ENCODE results near the gene ST3GAL3.
A peak's percentile ranks its signal among the peaks of the same experiment; 100 is the strongest.

ST3GAL3 gene

GRCh38 chr1:43944860-43945259 is 237.5 kb downstream of the ST3GAL3 start:
- DNase-seq: no peak

DNA sequence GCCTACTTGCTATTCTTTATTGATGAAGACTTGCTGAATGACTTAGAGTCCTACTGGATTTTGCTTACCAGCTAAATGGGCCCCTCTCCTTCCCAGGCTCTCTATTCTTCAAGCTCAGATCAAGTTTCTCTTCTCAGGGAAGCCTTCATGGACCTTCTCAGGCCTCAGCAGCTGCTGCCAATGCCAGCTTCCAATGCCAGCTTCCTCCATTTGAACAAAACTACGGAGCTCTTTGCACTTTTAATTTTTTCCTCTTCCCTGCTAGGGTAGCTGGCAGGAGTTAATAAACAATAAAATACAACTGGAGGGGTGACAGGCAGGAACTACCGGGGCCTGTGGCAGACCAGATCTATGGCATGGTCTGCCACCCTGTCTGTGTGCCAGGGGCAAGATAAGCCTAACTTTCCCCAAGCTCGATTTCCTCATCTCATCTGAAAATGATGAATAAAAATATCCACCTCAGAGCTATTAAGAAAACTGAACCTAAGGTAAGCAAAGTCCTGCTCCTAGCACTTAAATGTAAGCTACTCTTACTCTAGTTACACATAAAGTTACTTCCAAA is 238.4 kb downstream of the ST3GAL3 start:
- DNase-seq: no peak

DNA sequence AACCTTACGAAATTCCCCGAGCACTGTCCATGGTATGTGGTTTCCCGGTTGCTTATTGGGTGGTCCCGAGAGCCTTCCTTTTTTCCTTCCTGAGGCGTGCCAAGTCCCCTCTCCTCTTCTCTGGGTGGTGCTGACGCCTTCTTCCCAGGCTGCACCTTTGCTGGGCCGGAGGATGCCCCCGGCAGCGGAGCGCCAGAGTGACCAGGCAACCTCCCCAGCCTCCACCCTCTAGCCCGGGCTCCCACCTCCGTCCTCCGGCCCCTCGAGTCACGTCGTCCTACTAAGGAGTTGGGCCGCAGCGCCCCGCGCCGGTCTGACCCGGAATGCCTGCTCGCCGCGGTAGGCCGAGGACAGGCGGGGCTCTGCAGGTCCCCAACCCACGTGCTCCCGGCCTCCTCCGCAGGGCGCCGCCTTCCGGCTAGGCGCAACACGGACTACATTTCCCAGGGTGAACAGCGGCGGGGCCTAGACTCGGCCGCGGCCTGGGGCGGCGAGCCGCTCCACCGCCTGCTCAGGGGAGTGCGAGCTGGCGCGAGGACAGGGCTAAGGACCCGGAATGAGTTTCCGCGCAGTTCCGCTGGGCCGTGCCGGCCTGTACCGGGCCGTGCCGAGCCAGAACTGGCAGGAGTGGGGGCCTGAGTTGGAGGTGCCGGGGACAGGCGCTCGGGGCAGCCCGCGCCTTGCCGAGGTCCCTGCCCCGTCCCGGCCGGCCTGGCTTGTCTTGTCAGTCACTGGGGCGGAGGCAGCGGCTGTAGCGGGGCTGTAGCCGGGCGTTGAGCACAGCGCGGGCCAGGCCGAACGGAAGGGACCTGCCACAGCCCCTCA is 239.1 kb downstream of the ST3GAL3 start, which contains the start of gene IPO13:
Gene IPO13, plus strand, starts transcription at position 715 of the 825 bp plus-strand sequence. CDS start 651 bp downstream, outside the sequence.
- DNase-seq: peak; percentile 95

DNA sequence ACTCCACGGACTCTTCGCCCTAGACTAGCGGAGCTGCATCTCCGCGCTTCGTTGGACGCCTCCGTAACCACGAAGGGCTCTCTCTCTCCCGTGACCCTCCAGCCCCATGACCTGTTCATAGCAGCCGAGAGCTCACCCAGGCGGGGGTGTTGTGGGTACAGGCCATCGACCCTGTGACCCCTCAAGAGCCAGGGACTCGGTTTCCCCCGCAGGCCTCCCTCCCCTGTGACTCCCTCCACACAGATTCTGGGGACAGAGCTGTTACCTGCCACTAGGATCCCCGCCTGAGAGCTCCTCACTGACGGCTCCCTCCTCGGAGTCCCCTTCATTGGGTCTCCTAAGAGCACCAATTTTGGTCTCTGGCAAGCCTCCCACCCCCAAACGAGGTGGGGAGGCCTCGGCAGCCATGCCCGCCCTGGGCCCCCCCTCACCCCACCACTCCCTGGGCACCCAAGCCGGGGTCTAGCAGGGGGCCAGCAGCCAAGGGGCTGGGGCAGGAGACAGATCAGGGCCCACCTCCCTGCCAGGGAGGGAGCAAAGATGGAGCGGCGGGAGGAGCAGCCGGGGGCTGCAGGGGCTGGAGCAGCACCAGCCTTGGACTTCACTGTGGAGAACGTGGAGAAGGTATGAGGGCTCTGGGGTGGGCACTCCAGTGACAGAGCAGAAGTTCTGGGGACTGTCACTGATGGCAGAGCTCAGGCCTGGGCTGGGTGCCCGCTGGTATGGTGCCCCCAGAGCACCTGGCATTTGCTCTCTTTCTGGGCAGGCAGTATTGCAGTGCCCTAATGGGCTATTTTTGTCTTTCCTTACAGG is 239.9 kb downstream of the ST3GAL3 start:
- no peak for DNase-seq

- DNase-seq: no peak
These were observed 240.6 kb downstream of the ST3GAL3 start for GRCh38 chr1:43947874-43948437.

- no peak for DNase-seq
These were observed 242.3 kb downstream of the ST3GAL3 start for GRCh38 chr1:43949678-43950077.

GRCh38 chr1:43951021-43951985 is 244.0 kb downstream of the ST3GAL3 start:
- DNase-seq: no peak

DNA sequence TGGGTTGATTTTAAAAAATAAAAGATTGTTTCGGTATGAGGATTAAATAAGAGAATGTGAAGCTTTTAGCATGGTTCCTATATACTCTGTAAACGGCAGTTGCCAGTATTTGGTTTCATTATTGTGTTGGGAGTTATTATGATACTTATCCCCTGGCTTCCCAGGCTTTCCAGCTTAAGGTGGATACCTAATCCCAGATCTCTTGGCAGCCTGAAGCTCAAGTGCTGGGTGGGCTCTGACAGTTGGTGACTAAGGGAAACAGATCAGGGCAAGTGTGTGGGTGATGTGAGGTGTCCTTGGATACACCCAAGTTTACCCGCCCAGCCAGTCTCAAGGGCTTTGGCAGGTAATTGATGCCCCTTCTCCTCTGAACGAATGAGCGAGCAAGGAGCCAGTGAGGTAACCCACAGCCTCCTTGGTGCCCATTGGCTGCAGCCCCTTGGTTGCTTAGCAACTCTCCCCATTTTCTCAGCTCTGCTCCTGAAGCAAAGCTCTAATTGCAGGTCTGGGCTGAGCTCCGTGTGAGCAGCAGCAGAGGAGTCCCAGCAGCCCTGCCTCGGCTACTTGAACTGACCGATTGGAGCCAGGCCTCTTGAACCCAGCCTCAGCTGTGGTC is 245.5 kb downstream of the ST3GAL3 start:
- DNase-seq: no peak

DNA sequence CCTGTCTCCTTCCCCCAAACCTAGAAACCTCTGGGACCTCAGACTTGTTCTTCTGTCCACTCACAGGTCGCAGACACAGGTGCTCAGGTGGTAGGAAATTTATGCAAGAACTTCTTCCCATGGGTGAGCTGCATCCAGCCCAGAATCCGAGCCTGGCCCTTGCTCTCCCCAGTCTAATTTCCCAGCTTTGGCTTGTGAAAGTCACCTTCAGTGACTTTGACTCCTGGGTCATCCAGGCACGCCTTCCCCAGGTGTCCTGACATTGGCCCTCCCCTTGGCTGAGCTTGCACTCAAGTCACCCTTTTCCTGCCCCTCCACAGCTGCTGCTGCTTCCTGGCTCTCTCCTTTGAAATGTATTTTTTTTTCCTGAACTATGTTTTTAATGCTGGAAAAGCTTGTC is 246.0 kb downstream of the ST3GAL3 start:
- no peak for DNase-seq

GRCh38 chr1:43954036-43954435 is 246.7 kb downstream of the ST3GAL3 start:
- no peak for DNase-seq

DNA sequence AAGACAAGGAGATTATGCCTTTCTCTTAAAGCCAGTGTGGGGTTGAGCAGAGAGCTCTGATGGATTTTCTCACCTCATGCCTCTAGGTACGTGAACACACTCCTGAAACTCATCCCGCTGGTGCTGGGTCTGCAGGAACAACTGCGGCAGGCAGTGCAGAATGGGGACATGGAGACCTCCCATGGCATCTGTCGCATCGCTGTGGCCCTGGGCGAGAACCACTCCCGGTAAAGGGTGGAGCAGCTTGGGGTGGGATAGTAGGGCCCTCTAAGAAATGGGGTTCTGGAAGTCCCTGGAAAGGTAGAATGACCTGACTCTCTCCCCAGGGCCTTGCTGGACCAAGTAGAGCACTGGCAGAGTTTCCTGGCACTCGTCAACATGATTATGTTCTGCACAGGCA is 248.9 kb downstream of the ST3GAL3 start:
- DNase-seq: no peak

GRCh38 chr1:43957407-43958040 is 250.2 kb downstream of the ST3GAL3 start:
- DNase-seq: no peak

DNA sequence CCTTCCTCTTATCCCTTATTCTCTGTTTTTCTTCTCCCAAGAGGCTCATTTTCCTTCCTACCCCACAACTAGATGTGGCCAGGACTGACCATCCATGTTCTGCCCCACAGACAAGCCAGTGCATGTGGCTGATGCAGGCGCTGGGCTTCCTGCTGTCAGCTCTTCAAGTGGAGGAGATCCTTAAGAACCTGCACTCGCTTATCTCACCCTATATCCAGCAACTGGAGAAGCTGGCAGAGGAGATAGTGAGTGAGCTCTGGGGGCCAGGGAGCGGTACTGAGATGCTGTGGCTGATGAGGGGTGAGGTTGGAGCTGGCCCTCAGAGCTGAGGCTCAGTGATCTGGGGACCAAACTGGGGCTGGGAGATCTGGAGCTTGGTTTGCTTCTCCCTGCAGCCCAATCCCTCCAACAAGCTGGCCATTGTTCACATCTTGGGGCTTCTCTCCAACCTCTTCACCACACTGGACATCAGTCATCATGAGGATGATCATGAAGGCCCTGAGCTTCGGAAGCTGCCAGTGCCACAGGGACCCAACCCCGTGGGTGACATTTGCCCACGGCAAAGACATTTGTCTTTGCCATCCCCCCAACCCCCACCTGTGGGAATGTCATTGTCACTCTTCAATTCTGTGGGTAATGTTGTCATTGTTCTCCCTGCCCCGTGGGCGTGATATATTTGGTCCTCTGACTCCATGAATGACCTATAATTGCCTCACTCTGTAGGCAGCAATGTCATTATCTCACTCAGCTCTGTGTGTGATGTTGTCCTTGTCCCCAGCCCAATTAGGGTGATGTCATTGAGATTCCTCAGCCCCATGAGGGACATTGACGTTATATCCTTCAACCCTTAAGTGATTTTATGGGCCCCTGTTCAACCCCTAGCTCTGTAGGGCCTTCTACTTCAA is 251.3 kb downstream of the ST3GAL3 start:
- DNase-seq: no peak

- no peak for DNase-seq
These were observed 253.5 kb downstream of the ST3GAL3 start for GRCh38 chr1:43960798-43961197.

DNA sequence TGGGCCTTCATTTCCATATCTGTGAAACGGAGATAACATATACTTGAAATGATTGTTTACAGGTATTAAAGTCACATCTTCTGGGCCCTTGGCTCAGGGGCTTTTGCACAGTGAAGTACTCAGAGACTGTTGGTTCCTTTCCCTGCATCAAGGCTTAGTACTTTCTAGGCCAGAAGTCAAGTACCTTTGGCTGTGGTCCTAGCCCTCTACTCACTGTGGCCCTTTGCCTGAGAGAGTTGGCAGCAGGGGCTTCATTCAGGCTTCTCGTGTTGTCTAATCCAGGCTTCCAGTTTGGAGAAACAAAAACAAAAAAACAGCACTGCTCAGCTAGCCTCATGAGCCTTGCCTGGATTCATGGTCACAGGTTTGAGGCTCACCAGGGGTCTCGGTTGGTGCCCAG is 254.4 kb downstream of the ST3GAL3 start:
- DNase-seq: no peak

DNA sequence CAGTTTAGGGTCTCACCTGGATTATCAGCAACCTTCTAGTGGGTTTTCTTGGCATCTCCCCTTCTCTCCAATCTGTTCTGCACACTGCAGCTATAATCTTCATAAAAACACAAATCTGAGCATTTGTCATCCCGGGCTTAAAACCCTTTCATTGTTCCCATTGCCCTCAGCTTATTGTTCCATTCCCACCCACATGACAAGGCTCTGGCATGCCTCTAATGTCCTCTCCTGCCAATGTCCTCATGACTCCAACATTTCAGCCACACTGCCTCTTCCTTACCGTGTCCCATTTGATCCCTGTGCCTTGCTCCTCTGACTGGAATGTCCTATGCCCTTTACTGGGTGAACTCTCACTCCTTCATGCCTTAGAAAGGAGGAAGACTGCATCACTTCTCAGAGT is 255.0 kb downstream of the ST3GAL3 start:
- DNase-seq: no peak

- DNase-seq: no peak
These were observed 255.7 kb downstream of the ST3GAL3 start for GRCh38 chr1:43963006-43963405.

GRCh38 chr1:43963890-43964289 is 256.6 kb downstream of the ST3GAL3 start:
- DNase-seq: no peak

DNA sequence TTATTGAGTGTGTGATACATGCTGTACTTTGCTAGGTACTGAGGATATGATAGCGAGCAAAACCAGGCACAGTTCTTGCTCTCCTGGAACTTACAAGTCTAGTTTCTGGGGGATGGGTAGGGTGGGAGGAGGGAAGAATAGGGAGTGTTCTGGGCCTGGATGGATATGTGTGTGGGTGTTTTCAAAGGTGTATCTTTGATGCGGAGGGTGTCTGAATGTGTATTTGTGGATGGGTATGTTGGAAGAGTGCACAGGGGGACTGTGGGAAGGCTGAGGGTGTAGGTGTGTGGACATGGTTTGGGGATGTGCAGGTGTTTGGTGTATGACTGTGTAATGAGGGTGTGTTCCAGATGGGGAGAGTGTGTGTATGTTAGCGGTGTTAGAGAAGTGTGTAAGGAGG is 258.0 kb downstream of the ST3GAL3 start:
- no peak for DNase-seq

All from fibroblast of skin of scalp (primary cell).